K562 (cell line): ENCODE results near the gene CRYBA4. TPM values are rescaled to one million over a fixed set of nuclear protein-coding genes. Genes with fewer than 3 reads are reported as not detected.

Source experiments
- ADNP ChIP-seq: fragments of 200-800 bp; sonication (Bioruptor generic); IDR thresholded peaks from 2 replicates; pipeline ENCODE4 v1.6.1; 2016; ENCODE audit warnings: missing genetic modification characterization, missing compliant biosample characterization
- CCNT2 ChIP-seq: IDR thresholded peaks from 2 replicates; pipeline ENCODE4 v1.6.1; 2011; ENCODE audit warnings: borderline replicate concordance, low read depth, mild to moderate bottlenecking, moderate library complexity, mixed read lengths, low read length; ENCODE audit not compliant: insufficient read length; ENCODE audit errors: extremely low read depth
- ESRRA ChIP-seq: fragments of 450-650 bp; IDR thresholded peaks from 2 replicates; pipeline ENCODE4 v1.6.1; 2014; ENCODE audit warnings: low read depth, mild to moderate bottlenecking, moderate library complexity, borderline replicate concordance
- FOXJ2 ChIP-seq: fragments of 200-800 bp; sonication (Bioruptor generic); IDR thresholded peaks from 2 replicates; pipeline ENCODE4 v1.6.1; 2016; ENCODE audit warnings: missing genetic modification characterization, missing compliant biosample characterization
- GMEB1 ChIP-seq: fragments of 250-450 bp; sonication (Bioruptor Pico); IDR thresholded peaks from 2 replicates; pipeline ENCODE4 v1.4.0; 2020; ENCODE audit warnings: mild to moderate bottlenecking
- HDAC2 ChIP-seq: fragments of 450-650 bp; IDR thresholded peaks from 2 replicates; pipeline ENCODE4 v1.6.1; 2016; ENCODE audit warnings: mild to moderate bottlenecking
- JUN ChIP-seq, 2 experiments: sonication (generic) in 1 of 2; formaldehyde crosslinking in 1 of 2; IDR thresholded peaks; 2 replicates each; pipeline versions ENCODE4 v1.6.1 to v1.8.0; 2012 to 2022; ENCODE audit warnings: borderline replicate concordance in 2 of 2, mild to moderate bottlenecking in 2 of 2, improper control_type of control experiment in 1 of 2, low read depth in 1 of 2, low read length in 1 of 2, missing genetic modification reagents in 1 of 2
- MNT ChIP-seq, 2 experiments: fragments of 450-650 bp; conservative IDR thresholded peaks; 2 replicates each; pipeline ENCODE4 v1.6.1; 2017; ENCODE audit warnings: mild to moderate bottlenecking in 2 of 2, moderate library complexity in 2 of 2
- NFIC ChIP-seq: fragments of 450-650 bp; IDR thresholded peaks from 2 replicates; pipeline ENCODE4 v1.6.1; 2017; ENCODE audit warnings: mild to moderate bottlenecking, inconsistent platforms
- SOX6 ChIP-seq: fragments of 450-650 bp; IDR thresholded peaks from 2 replicates; pipeline ENCODE4 v1.6.1; 2014; ENCODE audit warnings: mild to moderate bottlenecking
- TAF9B ChIP-seq: fragments of 450-650 bp; IDR thresholded peaks from 2 replicates; pipeline ENCODE4 v1.6.1; 2018; ENCODE audit warnings: mild to moderate bottlenecking; ENCODE audit not compliant: partially characterized antibody
- TOE1 ChIP-seq, 2 experiments: fragments of 450-650 bp in 1 of 2; sonication (generic) in 1 of 2; formaldehyde crosslinking in 1 of 2; IDR thresholded peaks; 2 replicates each; pipeline versions ENCODE4 v1.7.1 to v1.8.0; 2016 to 2022; ENCODE audit warnings: borderline replicate concordance in 2 of 2, mild to moderate bottlenecking in 2 of 2, antibody characterized with exemption in 1 of 2, inconsistent platforms in 1 of 2, low read depth in 1 of 2, missing genetic modification reagents in 1 of 2, moderate library complexity in 1 of 2
- TRIM24 ChIP-seq, 2 experiments: fragments of 450-650 bp; IDR thresholded peaks; 2 replicates each; pipeline ENCODE4 v1.6.1; 2016
- polyA plus RNA-seq, 8 experiments: library from polyadenylated mRNA; depleted of rRNA in 4 of 8; stranded (reverse) in 5 of 8; unstranded in 3 of 8; fragments of >200 nt; fragmentation: Nextera tagmentation in 2 of 8; fragmentation: Illumina TruSeq in 1 of 8; extraction: Ambion mirVana in 2 of 8; extraction: Trizol in 1 of 8; gene quantifications; 2 replicates each; pipeline versions ENCODE4 v1.2.1 to v1.2.3, GENCODE V29; 2011 to 2014; ENCODE audit warnings: inconsistent platforms in 1 of 8, missing spikeins in 1 of 8
- total RNA-seq, 7 experiments: library from RNA; depleted of rRNA in 6 of 7; stranded (reverse); fragments of >200 nt in 6 of 7; fragmentation: Illumina TruSeq in 2 of 7; extraction: Trizol in 2 of 7; gene quantifications; 2 replicates each; pipeline versions ENCODE4 v1.2.1 to v1.2.3, GENCODE V29; 2011 to 2021; ENCODE audit warnings: low replicate concordance in 1 of 7
- TF ChIP-seq, protein P1 (sequence below): fragments of 450-650 bp; formaldehyde crosslinking; IDR thresholded peaks from 2 replicates; pipeline ENCODE4 v1.4.0; 2022; ENCODE audit warnings: missing genetic modification characterization
- TF ChIP-seq, protein P2 (sequence below): IDR thresholded peaks from 2 replicates; pipeline ENCODE4 v1.6.1; 2012; ENCODE audit warnings: low read depth, low read length, improper control_type of control experiment, borderline replicate concordance

Gene CRYBA4
- total and polyA plus RNA-seq, 9 of the 15 experiments (the other 6 are each of a cell fraction or from before 2014, with no cell fraction given), result 0.59 to 3.3 (median 1.6) TPM

DNA sequence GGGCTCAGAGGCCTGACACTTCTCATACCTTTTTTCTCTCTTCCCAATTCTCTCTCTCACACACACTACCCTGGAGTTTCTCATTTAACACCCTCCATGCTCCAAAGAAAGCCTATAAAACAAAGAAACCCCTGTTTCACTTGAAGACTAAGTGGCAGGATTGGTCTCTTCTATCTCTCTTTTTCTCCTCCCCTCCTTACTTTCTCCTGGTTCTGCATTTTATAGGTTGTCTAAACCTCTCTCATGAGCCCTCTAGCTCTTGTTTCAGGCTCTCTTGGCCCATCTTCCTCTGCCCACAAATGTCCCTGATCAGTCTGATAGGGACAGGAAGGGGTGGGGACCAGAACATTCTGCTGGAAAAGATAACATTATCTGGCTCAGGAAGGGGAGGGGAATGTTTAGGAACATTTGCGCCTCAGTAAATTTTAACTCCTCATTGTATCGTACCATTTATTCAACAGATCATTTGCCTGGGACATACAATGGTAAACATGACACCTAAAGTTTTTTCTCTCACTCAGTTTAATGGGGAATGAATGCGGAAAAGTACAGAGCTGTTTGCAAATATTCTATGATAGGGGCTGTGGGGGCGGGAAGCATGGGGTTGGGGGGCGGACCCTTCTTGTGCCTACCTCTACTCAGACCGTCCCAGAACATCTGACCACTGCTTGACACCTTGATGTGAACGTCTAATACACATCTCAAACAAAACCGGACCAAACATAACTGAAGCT, 10.8 kb downstream of the CRYBA4 start (continued):
- TF ChIP-seq TRIM24 (IDR thresholded peaks at IDR 0.05) (peak; percentile 72 to 73), FOXJ2 (tag) (peak; percentile 80), JUN (IDR thresholded peaks at IDR 0.05; ENCODE audit: borderline replicate concordance, low read depth, low read length) (peak; percentile 54; the same call in 1 of the 2 replicates), JUN (CRISPR knock-in tag; IDR thresholded peaks at IDR 0.05; ENCODE audit: borderline replicate concordance) (no peak), CCNT2 (peak; percentile 71), SOX6 (peak; percentile 96), ADNP (tag) (0 out of 2 replicates have a peak, but pooled peaks have one; percentile 3), NFIC (peak; percentile 77), HDAC2 (peak; percentile 86), TOE1 (IDR thresholded peaks at IDR 0.05; ENCODE audit: borderline replicate concordance) (peak; percentile 25; the same call in 1 of the 2 replicates), TOE1 (CRISPR knock-in tag; IDR thresholded peaks at IDR 0.05; ENCODE audit: borderline replicate concordance, low read depth) (no peak), ESRRA (peak; percentile 67; the same call in 1 of the 2 replicates), TAF9B (peak; percentile 65), MNT (conservative IDR thresholded peaks at IDR 0.05) (peak; percentile 20 to 59; a peak in 2 of 4 replicates), GMEB1 (no peak)
- TF ChIP-seq, protein P1, sequence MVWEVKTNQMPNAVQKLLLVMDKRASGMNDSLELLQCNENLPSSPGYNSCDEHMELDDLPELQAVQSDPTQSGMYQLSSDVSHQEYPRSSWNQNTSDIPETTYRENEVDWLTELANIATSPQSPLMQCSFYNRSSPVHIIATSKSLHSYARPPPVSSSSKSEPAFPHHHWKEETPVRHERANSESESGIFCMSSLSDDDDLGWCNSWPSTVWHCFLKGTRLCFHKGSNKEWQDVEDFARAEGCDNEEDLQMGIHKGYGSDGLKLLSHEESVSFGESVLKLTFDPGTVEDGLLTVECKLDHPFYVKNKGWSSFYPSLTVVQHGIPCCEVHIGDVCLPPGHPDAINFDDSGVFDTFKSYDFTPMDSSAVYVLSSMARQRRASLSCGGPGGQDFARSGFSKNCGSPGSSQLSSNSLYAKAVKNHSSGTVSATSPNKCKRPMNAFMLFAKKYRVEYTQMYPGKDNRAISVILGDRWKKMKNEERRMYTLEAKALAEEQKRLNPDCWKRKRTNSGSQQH (CRISPR knock-in tag), result no peak; the same call in 1 of the 2 replicates
- TF ChIP-seq, protein P2, sequence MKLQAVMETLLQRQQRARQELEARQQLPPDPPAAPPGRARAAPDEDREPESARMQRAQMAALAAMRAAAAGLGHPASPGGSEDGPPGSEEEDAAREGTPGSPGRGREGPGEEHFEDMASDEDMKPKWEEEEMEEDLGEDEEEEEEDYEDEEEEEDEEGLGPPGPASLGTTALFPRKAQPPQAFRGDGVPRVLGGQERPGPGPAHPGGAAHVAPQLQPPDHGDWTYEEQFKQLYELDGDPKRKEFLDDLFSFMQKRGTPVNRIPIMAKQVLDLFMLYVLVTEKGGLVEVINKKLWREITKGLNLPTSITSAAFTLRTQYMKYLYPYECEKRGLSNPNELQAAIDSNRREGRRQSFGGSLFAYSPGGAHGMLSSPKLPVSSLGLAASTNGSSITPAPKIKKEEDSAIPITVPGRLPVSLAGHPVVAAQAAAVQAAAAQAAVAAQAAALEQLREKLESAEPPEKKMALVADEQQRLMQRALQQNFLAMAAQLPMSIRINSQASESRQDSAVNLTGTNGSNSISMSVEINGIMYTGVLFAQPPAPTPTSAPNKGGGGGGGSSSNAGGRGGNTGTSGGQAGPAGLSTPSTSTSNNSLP, result peak; percentile 64; the same call in 1 of the 2 replicates
